ENCODE measurements around the gene NXPE3.
"Not testable (repeated sequence)": the region's sequence is repeated elsewhere in the genome, so short reads cannot be mapped to it uniquely, and the experiment has no call there.

Gene NXPE3

GRCh38 chr3:101852983-101853840, 74.2 kb downstream of the NXPE3 start:
- DNase-seq (ENCODE audit: low spot score): no peak

GRCh38 chr3:101853982-101854381, 75.0 kb downstream of the NXPE3 start:
- no peak for DNase-seq (ENCODE audit: low spot score)

- no peak for DNase-seq (ENCODE audit: low spot score)
Observed at GRCh38 chr3:101854608-101855304, 75.7 kb downstream of the NXPE3 start.

GRCh38 chr3:101857301-101857741, 78.3 kb downstream of the NXPE3 start:
- DNase-seq (ENCODE audit: low spot score): no peak

GRCh38 chr3:101858464-101859030, 79.5 kb downstream of the NXPE3 start:
- no peak for DNase-seq (ENCODE audit: low spot score)

- no peak for DNase-seq (ENCODE audit: low spot score)
Observed at GRCh38 chr3:101859882-101860448, 81.0 kb downstream of the NXPE3 start.

GRCh38 chr3:101861212-101861788, 82.3 kb downstream of the NXPE3 start:
- DNase-seq (ENCODE audit: low spot score): peak; percentile 47

- no peak for DNase-seq (ENCODE audit: low spot score)
Observed at GRCh38 chr3:101861789-101862415, 82.9 kb downstream of the NXPE3 start.

GRCh38 chr3:101862416-101863165, 83.6 kb downstream of the NXPE3 start:
- DNase-seq (ENCODE audit: low spot score): no peak

- DNase-seq (ENCODE audit: low spot score): not testable (repeated sequence)
Observed at GRCh38 chr3:101864926-101865325, 85.9 kb downstream of the NXPE3 start.

GRCh38 chr3:101865751-101866509, 86.9 kb downstream of the NXPE3 start:
- peak; percentile 24 for DNase-seq (ENCODE audit: low spot score)

GRCh38 chr3:101867511-101867910, 88.5 kb downstream of the NXPE3 start:
- DNase-seq (ENCODE audit: low spot score): no peak

- no peak for DNase-seq (ENCODE audit: low spot score)
Observed at GRCh38 chr3:101867996-101868395, 89.0 kb downstream of the NXPE3 start.

GRCh38 chr3:101868534-101869464, 89.8 kb downstream of the NXPE3 start:
- no peak for DNase-seq (ENCODE audit: low spot score)

- DNase-seq (ENCODE audit: low spot score): no peak
Observed at GRCh38 chr3:101870138-101870537, 91.1 kb downstream of the NXPE3 start.

GRCh38 chr3:101873619-101874018, 94.6 kb downstream of the NXPE3 start:
- no peak for DNase-seq (ENCODE audit: low spot score)

- no peak for DNase-seq (ENCODE audit: low spot score)
Observed at GRCh38 chr3:101876142-101876541, 97.1 kb downstream of the NXPE3 start.
